MV-4-11 (cell line): ENCODE measurements around the gene CDK2AP2.
"Not testable (repeated sequence)": the region's sequence is repeated elsewhere in the genome, so short reads cannot be mapped to it uniquely, and the experiment has no call there.

Experiments used
- DNase-seq: peaks from one replicate; lab custom pipeline; 2025; lab: John Stamatoyannopoulos, UW

The CDK2AP2 gene

DNA sequence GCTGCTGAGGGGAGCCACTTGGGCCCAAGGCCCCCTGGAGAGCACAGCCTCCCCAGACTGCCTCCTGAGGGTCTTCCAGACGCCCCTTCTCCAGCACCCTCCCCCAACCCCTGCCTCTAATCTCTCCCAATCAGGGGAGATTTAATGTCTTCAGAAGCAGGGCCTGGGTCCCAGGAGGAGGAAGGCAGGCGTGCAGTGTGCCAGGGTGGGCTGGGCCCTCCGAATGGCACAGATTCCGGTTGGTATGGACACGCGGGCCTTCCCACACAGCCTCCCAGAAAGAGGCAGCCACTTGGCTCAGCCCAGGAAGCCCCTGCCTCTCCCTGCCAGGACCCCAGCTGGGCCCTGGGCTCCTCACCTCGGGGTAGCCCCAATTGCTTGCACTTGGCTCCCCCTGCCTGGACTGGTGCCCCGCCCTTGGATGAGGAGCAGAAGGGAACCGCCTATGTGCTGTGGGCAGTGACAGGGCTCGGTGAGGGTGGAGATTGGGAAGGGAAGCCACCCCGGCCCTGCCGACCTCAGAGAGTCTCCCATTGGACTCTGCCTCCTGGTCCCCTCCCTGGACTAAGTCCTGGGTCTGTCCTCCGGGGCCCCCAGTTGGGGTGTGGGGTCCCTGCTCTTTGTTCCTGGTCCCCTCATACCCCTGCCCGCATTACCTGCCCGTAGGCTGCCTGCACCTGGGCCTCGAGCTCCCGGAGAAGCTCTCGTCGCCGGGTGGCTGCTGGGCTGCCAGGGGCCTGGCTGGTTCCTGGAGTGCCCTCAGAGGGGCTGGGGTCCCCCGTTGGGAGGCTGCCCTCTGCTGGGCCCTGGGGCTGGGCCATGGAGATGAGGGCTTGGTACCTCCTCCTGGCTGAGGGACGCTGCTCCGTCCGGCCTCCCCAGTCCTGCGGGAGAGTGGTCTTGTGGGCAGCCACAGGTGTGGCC is 15.9 kb upstream of the CDK2AP2 start:
- DNase-seq = no peak

DNA sequence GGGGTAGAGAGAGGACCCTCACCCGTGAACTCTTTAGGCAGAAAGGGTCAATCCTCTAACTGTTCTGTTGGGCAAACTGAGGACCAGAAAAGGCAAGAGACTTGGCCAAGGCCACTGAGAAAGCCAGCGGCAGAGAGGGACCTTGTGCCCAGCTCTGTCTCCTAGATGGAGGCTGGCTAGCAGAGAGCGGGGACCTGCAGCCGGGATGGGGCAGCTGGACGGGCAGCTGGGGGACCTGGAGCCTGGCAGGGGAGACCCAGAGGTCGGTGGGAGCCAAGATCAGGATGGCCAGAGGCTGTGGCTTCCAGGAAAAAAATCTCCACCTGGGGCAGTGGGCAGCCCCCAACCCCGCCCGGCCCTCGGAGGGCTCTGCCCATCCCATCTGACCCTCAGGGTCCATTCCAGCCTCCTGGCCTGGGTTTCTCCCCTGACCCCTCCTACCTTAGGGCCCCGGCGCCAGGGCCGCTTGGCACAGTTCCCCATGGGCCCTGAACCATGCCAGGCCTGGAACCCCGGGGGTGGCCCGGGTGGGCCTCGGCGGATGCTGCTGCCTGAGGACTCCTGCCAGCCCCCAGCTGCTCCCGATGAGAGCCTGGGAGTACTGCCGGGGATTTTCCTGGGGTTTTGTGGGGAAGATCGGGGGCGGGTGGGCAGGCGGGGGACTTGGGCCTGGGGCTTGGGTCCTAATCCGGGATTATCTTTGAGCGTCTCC is 15.0 kb upstream of the CDK2AP2 start, which contains the start of gene CABP2:
Gene CABP2, minus strand, starts transcription at position 603 of the 712 bp plus-strand sequence. Its CDS starts 120 bp downstream, at position 483.
- no peak for DNase-seq

DNA sequence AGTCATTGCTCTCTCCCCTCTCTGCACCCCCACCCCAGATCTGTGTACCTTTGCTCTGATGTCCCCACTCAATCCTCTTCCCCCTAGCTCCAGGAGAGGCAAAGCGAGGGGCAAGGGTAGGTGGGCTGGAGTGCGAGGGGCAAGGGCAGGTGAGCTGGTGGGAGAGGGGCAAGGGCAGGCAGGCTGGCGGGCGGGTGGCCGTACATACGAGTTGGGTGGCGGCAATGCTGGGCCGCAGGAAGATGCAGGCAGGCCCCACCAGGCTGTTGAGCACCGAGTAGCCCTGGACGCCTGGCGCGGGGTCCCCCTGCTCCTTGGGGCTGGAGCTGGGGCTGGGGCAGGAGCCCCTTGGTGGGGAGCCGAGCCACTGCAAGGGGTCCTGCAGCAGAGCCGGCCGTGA is 14.4 kb upstream of the CDK2AP2 start:
- no peak for DNase-seq

DNA sequence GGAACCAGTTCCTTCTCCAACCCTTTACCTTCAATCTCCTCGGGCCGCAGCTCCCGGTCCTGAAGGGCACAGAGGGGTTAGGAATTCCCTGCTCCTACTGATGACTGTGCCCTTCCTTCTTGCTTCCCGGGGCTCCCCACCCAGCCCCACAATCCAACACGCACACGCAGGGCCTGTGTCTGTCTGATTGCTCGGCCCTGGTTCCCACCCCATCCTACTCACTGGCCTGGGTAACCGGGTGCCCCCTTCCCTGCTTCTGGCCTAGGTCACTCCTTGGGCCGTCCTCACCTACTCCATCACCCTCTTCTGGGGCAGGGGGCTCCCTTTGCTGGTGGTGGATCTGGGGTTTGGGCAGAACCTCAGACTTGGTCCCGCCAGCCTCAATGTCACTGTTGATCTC is 14.0 kb upstream of the CDK2AP2 start:
- DNase-seq = no peak

DNA sequence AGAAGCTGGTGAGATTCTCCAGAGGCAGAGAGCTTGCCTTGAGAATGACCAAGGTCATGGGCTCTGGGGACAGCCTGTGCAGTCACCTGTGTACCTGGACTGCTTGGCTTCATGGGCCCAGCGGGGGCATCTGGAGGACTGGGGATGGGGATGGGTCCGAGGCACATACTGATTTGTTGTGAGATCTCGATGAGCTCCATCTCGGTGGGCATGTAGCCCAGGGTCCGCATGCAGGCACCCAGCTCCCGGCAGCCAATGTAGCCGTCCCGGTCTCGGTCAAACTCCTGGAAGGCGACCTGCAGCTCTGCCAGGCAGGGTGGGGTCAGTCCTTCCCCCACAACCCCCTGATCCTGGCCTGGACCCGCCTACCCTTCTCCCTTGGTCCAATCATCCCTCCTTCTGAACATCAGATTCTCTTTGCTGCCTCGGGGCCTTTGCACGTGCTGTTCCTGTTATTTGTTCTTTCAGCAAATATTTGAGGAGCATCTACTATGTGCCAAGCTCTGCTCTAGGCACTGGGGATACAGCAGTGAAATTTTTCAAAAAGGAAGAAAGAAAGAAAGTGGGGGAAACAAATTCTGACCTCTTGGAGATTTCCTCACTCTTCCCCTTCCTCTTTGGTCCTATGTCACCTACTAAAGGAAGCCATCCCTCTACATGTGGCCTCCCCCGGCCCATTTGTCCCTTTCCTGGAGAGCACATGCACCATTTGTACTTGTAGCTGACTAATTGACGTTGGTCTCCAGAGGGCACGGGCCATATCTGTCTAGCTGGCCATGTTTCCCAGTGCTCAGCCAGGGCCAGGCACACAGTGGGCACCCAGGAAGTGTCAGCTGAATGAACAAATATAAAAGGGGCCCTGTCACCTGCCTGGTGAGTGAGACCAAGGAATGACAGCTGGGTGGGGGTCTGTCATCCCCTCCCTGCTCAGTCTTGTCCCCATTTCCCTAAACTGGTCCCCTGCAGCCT is 13.2 kb upstream of the CDK2AP2 start:
- DNase-seq = no peak

DNA sequence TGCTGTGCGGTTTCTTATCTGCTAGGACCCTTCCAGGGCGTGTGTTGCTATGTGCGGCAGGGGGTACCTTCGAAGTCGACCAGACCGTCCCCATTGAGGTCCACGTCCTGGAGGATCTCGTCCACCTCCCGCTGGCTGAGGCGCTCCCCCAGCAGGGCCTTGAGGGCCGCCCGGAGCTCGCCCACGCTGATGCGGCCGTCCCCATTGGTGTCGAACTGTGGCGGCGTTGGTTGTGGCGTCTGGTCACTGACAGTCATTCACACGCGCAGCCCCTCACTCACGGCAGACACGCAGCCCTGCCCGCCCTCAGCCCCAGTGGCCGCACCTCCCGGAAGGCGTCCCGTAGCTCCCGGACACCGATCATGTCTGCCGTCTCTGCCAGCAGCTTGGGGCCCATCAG is 11.8 kb upstream of the CDK2AP2 start:
- DNase-seq = no peak

DNA sequence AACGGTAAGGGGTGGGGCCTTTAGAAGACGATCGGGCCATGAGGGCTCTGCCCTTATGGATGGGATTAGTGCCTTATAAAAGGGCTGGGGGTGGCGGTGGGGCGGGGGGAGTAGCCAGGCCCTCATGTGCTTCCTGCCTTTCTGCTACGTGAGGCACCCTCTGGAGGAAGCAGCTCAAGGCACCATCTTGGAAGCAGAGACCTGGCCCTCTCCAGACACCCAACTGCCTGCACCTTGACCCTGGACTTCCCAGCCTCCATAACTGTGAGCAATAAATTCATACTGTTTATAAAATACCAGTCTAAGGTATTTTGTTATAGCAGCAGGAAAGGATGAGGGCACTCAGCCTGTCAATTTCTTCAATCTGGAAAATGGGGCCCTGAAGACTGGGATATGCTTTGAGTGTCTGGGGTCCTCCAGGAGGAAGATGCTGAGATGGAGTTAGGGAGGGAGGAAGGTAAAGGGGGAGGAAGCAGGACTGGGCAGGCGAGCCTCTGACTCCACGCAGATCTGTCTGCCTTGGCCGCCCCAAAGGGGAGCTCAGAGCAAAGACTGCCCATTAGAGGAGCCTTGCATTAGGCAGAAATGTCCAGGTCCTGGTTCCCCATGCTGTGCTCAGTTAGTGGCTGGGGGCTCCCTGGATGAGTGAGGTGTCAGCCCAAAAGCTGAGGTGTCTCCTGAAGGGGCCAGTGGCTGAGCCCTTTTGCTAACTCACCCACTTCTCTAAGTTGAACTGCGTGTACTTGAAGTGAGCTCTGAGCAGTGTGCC is 10.0 kb upstream of the CDK2AP2 start:
- no peak for DNase-seq

DNA sequence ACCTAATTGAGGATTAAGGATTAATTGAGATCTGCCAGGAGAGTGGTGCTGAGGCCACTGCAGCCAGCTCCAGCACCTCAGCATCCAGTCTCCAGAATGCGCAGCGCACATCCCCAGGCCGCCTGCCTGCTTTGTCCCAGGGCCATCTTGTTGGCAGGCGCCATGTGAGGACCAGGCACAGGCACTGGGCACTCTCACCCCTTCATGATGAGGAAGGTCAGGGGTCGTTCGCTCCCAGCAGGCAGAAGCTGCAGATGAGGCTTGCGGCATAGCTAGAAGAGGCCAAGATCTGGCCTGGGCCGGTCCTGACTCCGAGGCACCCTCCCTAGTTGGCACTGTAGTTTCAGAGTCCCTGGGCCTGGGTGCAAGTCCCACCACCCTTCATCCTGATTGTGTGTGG is 8.8 kb upstream of the CDK2AP2 start:
- DNase-seq = no peak

DNA sequence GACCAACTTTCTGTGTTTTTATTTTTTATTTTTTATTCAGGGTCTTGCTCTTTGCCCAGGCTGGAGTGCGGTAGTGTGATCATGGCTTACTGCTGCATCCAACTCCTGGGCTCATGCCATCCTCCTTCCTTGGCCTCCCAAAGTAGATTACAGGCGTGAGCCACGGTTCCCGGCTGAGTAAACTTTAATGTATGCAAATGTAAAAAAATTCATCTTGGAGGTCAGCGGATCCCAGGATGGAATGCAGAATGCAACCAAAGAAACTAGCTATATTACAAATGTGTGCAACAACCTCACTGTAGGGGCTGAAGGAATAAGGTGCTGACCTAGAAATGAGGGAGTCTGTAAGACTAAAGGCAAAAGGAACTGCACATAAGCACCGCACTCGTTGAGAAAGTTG is 6.2 kb upstream of the CDK2AP2 start:
- no peak for DNase-seq

DNA sequence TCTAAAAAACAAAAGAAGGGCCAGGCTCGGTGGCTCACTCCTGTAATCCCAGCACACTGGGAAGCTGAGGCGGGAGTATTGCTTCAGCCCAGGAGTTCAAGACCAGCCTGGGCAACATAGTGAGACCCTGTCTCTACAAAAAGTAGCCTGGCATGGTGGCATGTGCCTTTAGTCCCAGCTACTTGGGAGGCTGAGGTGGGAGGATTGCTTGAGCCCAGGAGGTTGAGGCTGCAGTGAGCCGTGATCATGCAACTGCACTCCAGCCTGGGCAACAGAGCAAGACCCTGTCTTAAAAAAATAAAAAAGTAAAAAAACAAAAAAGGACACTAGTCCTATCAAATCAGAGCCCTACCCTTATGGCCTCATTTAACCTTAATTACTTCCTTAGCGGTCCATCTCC is 3.6 kb upstream of the CDK2AP2 start:
- not testable (repeated sequence) for DNase-seq

DNA sequence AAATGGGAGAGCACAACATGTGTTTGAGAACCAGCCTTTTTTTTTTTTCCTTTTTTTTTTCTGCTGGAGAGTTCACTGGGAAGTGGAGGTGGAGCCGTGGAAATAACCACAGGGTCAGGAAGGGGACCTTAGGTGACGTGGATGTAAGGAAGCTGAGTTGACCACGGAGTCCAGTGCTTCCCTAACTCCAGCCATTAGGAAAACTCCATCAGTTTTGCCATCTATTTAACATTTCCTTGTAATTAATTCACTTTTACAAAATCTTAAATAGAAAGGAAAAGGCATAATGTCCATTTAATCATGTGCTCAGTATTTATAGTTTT is 2.0 kb upstream of the CDK2AP2 start:
- no peak for DNase-seq

DNA sequence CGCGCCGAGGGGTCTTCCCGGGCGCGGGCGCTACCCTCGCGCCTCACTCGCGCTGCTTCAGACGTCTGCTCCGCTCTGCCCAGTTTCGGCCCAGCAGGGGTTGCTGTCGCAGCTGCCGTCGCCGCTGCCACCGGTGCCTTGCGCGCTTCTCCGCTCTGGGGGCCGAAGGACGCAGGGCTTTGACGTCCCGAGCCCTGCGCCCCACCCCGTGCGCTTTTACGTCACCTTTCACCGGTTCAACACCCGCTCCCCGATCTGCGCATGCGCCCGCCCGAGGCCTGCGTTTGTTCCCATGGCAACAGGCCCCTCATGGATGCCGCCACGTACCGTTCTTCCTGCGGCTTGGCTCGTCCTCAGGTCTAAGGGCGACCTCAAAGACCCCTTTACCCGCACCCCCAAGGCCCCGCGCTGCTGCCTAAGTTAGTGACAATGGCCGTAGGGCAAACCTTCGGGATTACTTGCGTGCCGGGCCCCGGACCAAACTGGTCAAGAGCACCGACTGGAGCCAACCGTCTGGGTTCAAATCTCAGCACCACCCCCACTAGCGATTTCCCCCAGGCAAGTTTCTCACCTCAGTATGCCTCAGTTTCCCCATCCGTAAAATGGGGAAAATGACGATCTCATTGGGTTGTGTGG is 642 bp upstream of the CDK2AP2 start:
- peak; percentile 92 for DNase-seq

DNA sequence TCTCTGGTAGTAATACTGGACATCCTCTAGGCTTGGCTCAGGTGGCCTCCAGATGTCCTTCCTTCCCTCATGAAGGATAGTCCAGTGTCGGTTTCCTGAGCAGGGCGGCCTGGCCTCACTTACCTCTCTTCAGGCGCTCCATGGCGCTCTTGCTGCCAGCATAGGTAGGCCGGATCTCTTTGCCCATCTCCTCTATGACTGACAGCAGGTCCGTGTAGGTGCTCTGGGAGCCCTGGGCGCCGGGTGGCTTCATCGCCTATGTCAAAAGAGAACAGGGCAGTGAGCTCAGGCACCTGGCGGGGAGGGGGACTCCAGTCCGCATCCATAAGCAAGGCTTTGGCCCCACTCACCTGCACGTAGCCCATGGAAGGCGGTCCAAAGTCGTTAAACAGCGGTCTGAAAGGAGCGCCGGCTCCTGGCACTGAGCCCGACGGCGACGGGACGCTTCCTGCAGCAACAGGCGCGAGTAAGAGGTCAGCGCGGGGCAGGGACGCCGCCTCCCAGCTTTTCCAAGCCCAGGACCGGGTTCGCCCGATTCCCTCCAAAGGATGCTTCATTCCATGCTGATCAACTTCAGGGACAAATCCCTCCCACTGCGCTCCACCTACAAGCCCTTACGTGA is 609 bp downstream of the CDK2AP2 start:
- no peak for DNase-seq

DNA sequence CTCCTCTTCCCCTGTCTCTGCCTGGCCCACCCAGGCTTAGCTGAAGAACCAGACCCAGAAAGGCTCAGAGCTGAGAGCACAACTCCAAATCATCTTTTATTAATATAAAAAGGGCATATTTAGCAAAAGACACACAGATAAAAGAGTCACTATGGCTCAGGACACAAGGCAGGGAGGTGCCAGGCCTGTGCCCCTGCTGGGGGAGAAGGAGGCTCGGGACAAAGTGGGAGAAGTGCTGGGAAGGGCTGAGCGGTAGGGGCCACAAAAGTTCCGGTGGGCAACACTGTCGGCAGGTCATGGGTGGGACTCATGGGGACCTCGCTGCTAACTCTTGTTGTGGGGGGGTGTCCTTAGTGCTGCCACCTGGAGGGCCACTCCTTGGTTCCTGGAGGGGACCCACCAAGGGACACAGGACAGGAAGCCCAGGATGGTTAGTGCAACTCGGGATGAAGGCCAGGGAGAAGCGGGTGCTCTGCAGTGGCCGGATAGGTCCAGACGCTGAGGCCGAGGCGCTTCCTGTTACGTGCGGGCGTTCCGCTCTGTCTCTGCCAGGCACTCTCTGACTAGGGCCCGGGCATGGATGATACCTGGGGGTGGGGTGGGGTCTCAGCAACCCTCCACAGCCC is 1.4 kb downstream of the CDK2AP2 start:
- DNase-seq = no peak

DNA sequence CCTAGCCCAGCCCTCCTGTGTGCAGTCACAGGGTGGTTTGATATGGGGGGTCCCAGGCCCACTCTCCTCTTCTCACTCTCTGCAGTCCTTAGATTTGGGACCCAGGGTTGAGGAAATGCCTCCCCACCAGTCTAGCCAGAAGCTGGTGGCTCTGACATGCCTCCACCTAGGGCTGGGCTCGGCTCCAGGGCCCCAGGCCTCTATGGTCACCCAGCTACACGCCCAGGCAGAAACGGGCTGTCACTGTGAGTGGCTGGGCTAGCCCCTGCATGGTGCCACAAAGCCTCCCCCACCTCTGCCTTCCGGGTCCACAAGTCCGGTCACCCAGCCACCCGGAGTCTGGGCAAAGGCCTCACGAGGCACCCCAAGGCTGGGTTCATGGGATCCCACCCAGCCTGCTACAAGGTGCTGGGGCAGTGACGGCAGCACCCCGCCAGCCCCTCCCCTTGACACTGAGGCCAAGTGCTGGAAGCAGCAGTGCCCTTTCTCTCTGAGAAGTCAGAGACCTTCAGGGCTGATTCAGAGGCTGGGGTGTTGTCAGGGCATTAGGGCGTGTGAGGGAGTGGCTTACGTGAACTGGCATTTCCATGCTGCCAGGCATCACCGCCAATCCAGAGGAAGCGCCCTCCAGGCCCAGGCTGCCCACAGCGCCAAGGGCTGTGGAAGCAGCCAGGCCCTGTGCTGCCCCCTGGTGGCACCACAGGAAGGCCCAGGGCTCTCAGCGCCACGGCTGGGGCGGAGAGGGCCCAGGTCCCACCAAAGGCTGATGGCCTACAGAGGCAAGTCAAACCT is 2.2 kb downstream of the CDK2AP2 start:
- peak; percentile 93 for DNase-seq

DNA sequence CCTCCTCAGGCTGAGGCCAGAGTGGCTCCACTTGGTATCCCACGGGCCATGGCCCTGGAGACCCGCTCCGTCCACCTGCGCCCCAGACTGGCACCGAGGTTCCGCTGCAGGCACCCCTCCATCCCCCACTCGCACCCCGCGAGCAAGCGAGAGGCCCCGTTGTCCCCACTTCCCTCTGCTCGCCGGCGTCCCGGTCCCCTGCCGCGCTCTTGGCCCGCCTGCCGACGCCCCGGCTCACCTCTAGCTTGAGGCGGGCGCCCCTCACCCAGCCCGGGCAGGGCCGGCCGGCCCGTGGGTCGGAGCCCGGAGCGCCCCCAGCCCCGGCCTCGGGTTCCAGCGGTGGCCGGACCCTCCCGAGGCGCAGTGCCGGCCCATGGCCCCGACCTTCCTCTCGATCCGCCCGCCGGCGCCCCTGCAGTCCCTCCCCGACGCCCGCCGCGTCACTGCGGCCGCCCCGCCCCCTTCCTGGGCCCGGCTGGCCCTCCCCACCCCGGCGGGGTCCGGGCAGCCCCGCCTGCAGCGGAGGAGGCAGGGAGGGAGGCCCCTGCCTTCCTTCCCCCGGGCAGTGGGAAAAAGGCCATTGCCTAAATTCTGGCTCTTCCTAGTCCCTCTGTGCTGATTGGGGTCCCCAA is 2.9 kb downstream of the CDK2AP2 start, which contains the start of gene PITPNM1:
Gene PITPNM1, minus strand, starts transcription at position 414 of the 632 bp plus-strand sequence. CDS start 1,183 bp downstream, outside the sequence.
- no peak for DNase-seq

DNA sequence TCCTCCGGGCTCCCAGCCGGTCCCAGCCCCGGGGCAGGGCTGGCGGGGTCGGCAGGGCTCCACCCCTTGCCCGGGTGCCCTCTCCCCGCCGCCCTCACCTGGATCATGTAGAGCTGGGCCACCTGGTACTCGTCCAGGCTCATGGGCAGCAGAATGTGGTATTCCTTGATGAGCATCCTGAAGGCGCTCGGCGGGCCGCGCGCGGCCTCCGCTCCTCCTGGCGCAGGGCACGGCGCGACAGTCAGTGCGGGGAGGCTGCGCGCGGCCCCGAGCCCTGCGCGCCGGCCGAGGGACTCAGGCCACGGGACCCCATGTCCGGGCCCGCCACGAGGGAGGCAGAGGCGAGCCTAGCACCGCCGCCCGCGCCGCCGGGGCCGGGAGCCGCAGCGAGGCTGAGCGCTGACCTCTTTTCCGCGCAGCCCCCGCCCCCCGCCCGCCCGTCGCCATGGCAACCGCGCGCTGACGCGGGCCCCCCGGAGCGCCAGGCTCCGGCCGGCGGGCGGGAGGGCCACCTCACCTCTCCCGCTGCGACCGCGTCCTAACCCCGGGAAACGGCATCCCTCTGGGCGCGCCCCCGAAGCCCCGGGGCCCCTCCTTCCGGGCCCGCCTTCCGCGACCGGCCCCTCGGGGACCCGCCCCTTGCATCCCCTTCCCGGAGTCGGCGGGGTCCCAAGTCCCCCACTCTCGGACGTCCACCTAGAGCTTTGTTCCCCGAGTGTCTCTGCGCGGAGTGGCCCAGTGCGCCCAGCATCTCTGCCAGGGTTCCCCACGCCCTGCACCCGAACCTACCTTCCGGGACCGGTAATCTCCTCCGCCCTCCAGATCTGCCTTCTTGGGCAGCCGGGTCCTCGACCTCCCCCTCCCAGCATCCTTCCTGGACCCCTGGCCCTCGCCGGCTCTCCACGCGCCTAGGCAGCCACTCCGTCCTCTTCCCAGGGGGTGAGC is 3.7 kb downstream of the CDK2AP2 start:
- no peak for DNase-seq
